ENCODE results near the gene DACT3.

DACT3 gene

GRCh38 chr19:46624958-46625661 lies 35.9 kb downstream of the DACT3 start, which contains the start of gene PTGIR:
TSS of gene PTGIR (minus strand) at chr19:46625089. CDS start at chr19:46624225, 864 bp downstream.
- DNase-seq (ENCODE audit: low spot score), result peak; percentile 95
- no peak for TF ChIP-seq CTCF (IDR thresholded peaks at IDR 0.05)
- Histone ChIP-seq H3K4me3 (peak within 1 kb of the TSS; percentile 69), H3K27ac (peak within 1 kb of the TSS; percentile 89 to 98)

- H3K4me3 ChIP-seq, result peak overlapping the region; percentile 69
- TF ChIP-seq CTCF (IDR thresholded peaks at IDR 0.05), result no peak
- peak overlapping the region; percentile 89 to 98 for H3K27ac ChIP-seq
- DNase-seq (ENCODE audit: low spot score), result no peak
These were observed 37.0 kb downstream of the DACT3 start for GRCh38 chr19:46623915-46624502.

GRCh38 chr19:46622118-46622446 lies 38.9 kb downstream of the DACT3 start:
- no peak for TF ChIP-seq CTCF (IDR thresholded peaks at IDR 0.05)
- Histone ChIP-seq H3K27ac (peak overlapping the region; percentile 89 to 98), H3K4me3 (peak overlapping the region; percentile 69)
- DNase-seq (ENCODE audit: low spot score), result no peak

- Histone ChIP-seq H3K27ac (peak overlapping the region; percentile 89 to 98), H3K4me3 (peak overlapping the region; percentile 69)
- TF ChIP-seq CTCF (IDR thresholded peaks at IDR 0.05), result no peak
- DNase-seq (ENCODE audit: low spot score), result peak; percentile 79
These were observed 39.5 kb downstream of the DACT3 start for GRCh38 chr19:46621191-46622117.

GRCh38 chr19:46620716-46621115 lies 40.3 kb downstream of the DACT3 start:
- no peak for TF ChIP-seq CTCF (IDR thresholded peaks at IDR 0.05)
- DNase-seq (ENCODE audit: low spot score), result peak; percentile 90
- Histone ChIP-seq H3K4me3 (peak overlapping the region; percentile 69), H3K27ac (peak overlapping the region; percentile 89 to 98)

- H3K4me3 ChIP-seq, result peak overlapping the region; percentile 69
- TF ChIP-seq CTCF (IDR thresholded peaks at IDR 0.05), result no peak
- no peak for DNase-seq (ENCODE audit: low spot score)
- H3K27ac ChIP-seq, result peak overlapping the region; percentile 89 to 98
These were observed 40.7 kb downstream of the DACT3 start for GRCh38 chr19:46620267-46620666.
